CD4-positive, alpha-beta T cell (primary cell): Measurements from ENCODE around the gene MED9. TPM values are rescaled to one million over a fixed set of nuclear protein-coding genes. Genes with fewer than 3 reads are reported as not detected.

ENCODE experiments used
- ATAC-seq: fragments of 200-7000 bp; cut with Tn5 transposase; one replicate; pipeline ENCODE4 v1.10.0; 2022; ENCODE audit warnings: mild to moderate bottlenecking; ENCODE audit not compliant: poor library complexity
- CTCF ChIA-PET: fragments of 350-600 bp; sonication (Branson Sonifier 250); formaldehyde crosslinking; loops from one replicate; lab custom pipeline; 2021; ENCODE audit warnings: antibody characterized with exemption, inconsistent platforms; lab: Charles Lee
- POLR2A ChIA-PET: fragments of 350-600 bp; sonication (Branson Sonifier 250); formaldehyde crosslinking; loops from one replicate; lab custom pipeline; 2021; ENCODE audit warnings: antibody characterized with exemption, inconsistent platforms; lab: Charles Lee
- DNase-seq, 14 experiments: peaks; one replicate each; pipeline ENCODE4 v3.0.0-alpha.2; 2013 to 2020; ENCODE audit warnings: mixed read lengths in 2 of 14
- H3K27ac ChIP-seq, 2 donors: one replicate each; pipeline versions ENCODE4 v1.5.1 to v1.7.0; 2013; ENCODE audit warnings: low read length in 2 of 2, low read depth in 1 of 2, mild to moderate bottlenecking in 1 of 2
- H3K27me3 ChIP-seq, 2 experiments: 1 replicate in 1 of 2; 2 replicates in 1 of 2; pipeline versions ENCODE4 v1.6.1 to v1.7.0; 2013; ENCODE audit warnings: low read length in 2 of 2, control low read depth in 1 of 2, mild to moderate bottlenecking in 1 of 2, moderate library complexity in 1 of 2; ENCODE audit not compliant: insufficient read depth in 2 of 2, control insufficient read depth in 1 of 2
- H3K36me3 ChIP-seq: one replicate; pipeline ENCODE4 v1.6.1; 2013; ENCODE audit warnings: low read length, control low read depth; ENCODE audit not compliant: insufficient read depth
- H3K4me1 ChIP-seq: one replicate; pipeline ENCODE4 v1.6.1; 2013; ENCODE audit warnings: low read length, control low read depth; ENCODE audit not compliant: insufficient read depth
- H3K4me3 ChIP-seq: one replicate; pipeline ENCODE4 v1.5.1; 2013; ENCODE audit warnings: mild to moderate bottlenecking, low read length, moderate library complexity
- H3K9me3 ChIP-seq, 2 experiments: 1 replicate in 1 of 2; 2 replicates in 1 of 2; pipeline versions ENCODE4 v1.6.1 to v1.7.0; 2013; ENCODE audit warnings: low read length in 2 of 2, mild to moderate bottlenecking in 2 of 2, control low read depth in 1 of 2, moderate library complexity in 1 of 2; ENCODE audit not compliant: control insufficient read depth in 1 of 2, insufficient read depth in 1 of 2
- H3K27ac Mint-ChIP-seq: one replicate; pipeline ENCODE4 v1.8.0; 2020; ENCODE audit warnings: mixed read lengths
- H3K27me3 Mint-ChIP-seq: one replicate; pipeline ENCODE4 v1.8.0; 2021; ENCODE audit warnings: mixed read lengths
- H3K36me3 Mint-ChIP-seq: one replicate; pipeline ENCODE4 v1.8.0; 2021; ENCODE audit warnings: low read depth, mixed read lengths
- H3K4me1 Mint-ChIP-seq: one replicate; pipeline ENCODE4 v1.8.0; 2021; ENCODE audit warnings: low read depth, mixed read lengths
- H3K4me3 Mint-ChIP-seq: one replicate; pipeline ENCODE4 v1.8.0; 2020; ENCODE audit warnings: mild to moderate bottlenecking, mixed read lengths
- H3K9me3 Mint-ChIP-seq: one replicate; pipeline ENCODE4 v1.8.0; 2020; ENCODE audit warnings: mixed read lengths
- CTCF ChIP-seq: fragments of 200-600 bp; IDR thresholded peaks from one replicate; pipeline ENCODE4 v1.8.0; 2022; ENCODE audit warnings: antibody characterized with exemption, mild to moderate bottlenecking
- intact Hi-C, 2 experiments: fragments of 100-400 bp; cut with DNase I in 1 of 2; cut with micrococcal nuclease in 1 of 2; formaldehyde crosslinking; loops; one replicate each; pipeline versions ENCODE4 v1.15.1 to v1.9.0; 2023 to 2025; cut with DNase I, micrococcal nuclease
- total RNA-seq, 174 experiments: library from RNA in 2 of 174; stranded (reverse) in 2 of 174; gene quantifications; one replicate each; pipeline ENCODE4 v1.2.3 and lab custom pipeline; 2021 to 2026

Gene MED9
- total RNA-seq, 2 experiments from 2014 or later: 27.0 to 27.9 TPM

DNA sequence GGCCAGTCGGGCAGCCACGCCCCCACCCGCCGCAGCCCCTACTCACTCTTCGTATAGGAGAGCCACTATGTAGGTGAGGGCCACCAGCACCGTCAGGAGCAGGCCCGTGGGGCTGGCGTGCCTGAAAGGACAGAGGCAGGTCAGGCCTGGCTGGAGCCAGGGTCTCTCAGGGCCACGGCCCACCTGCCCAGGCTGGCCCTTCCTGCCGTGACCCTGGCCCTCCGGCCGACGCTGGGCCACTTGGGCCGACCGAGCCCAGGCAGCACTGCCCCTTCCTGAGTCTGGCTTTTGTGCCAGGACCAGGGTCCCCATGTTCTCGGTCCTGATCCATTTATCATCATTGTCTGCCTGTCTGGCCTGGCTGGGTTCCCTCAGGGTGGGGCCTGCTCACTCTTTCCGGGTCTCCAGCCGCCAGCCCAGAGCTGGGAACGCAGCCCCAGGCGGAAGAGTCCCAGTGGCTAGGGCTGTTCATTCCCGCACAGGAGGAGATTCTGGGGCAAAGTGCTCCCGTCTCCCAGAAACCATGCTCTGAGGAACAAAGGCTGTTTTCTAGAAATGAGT lies 29.5 kb downstream of the MED9 start:
- ChIA-PET CTCF (interaction anchor here (1.7 kb wide), 1 partner anchor 10 kb away, joined by 6 read pairs; the partner anchor contains the start of gene RASD1), POLR2A (no interaction called here)
- H3K4me3 ChIP-seq: no peak overlapping the region
- no peak overlapping the region for H3K27ac ChIP-seq
- Mint-ChIP-seq H3K27ac (no peak overlapping the region), H3K4me1 (no peaks in the 10 kb centered on the region), H3K9me3 (no peaks in the 10 kb centered on the region), H3K27me3 (peaks cover 6% of the 10 kb centered on the region), H3K4me3 (no peak overlapping the region), H3K36me3 (no peaks in the 10 kb centered on the region)
- no peaks in the 10 kb centered on the region for H3K9me3 ChIP-seq
- intact Hi-C loops: no loop called here
- no peak for TF ChIP-seq CTCF
- ATAC-seq: no peak
- DNase-seq: no peak
- H3K36me3 ChIP-seq: no peaks in the 10 kb centered on the region
- H3K27me3 ChIP-seq: peaks cover 0 to under 1% of the 10 kb centered on the region in 2 experiments
- H3K4me1 ChIP-seq: peaks cover 5% of the 10 kb centered on the region

DNA sequence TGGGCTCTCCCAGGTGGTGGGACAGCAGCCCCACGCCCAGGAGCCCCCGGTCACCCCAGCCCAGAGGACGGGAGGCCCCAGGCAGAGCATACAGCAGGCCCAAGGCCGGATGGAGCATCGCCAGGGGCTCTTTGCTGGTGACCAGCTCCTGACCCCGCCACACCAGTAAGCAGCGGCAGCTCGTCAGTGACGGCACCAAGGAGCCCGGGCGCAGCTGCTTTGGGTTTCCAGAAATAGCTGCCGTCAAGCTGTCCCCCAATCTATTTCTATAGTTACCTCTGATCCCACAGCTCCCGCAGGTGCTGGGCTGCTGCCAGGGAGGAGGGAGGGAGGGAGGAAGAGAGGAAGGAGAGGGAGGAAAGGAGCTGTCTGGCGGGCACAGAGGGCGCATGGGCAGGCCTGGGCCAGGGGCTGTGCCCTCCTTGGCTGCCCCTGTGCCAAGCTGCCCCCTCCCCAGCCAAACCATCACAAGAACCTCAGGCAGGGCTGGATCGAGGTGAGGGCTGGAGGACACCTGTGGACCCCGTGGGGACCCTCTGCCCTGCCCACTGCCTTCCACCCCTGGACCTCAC lies 30.2 kb downstream of the MED9 start:
- Histone ChIP-seq H3K36me3 (no peaks in the 10 kb centered on the region), H3K9me3 (no peaks in the 10 kb centered on the region), H3K4me1 (peaks cover 5% of the 10 kb centered on the region), H3K4me3 (no peak overlapping the region), H3K27ac (no peak overlapping the region), H3K27me3 (no peaks in the 10 kb centered on the region)
- no peak overlapping the region for H3K27ac Mint-ChIP-seq
- no peak for DNase-seq
- H3K9me3 Mint-ChIP-seq: no peaks in the 10 kb centered on the region
- peaks cover 4% of the 10 kb centered on the region for H3K27me3 Mint-ChIP-seq
- POLR2A ChIA-PET: no interaction called here
- H3K4me3 Mint-ChIP-seq: no peak overlapping the region
- intact Hi-C loops: no loop called here
- no peak for TF ChIP-seq CTCF
- CTCF ChIA-PET: interaction anchor here (1.7 kb wide), 1 partner anchor 10 kb away, joined by 6 read pairs; the partner anchor contains the start of gene RASD1
- no peaks in the 10 kb centered on the region for H3K4me1 Mint-ChIP-seq
- no peak for ATAC-seq
- no peaks in the 10 kb centered on the region for H3K36me3 Mint-ChIP-seq

- ATAC-seq: no peak
- Mint-ChIP-seq H3K27me3 (no peaks in the 10 kb centered on the region), H3K27ac (no peak overlapping the region), H3K4me3 (no peak overlapping the region), H3K4me1 (no peaks in the 10 kb centered on the region), H3K9me3 (no peaks in the 10 kb centered on the region), H3K36me3 (no peaks in the 10 kb centered on the region)
- ChIA-PET POLR2A (no interaction called here), CTCF (interaction anchor here (1.7 kb wide), 1 partner anchor 11 kb away, joined by 6 read pairs; the partner anchor contains the start of gene RASD1)
- TF ChIP-seq CTCF: no peak
- intact Hi-C loops: no loop called here
- DNase-seq: no peak
- no peaks in the 10 kb centered on the region for H3K9me3 ChIP-seq
- no peaks in the 10 kb centered on the region for H3K36me3 ChIP-seq
- no peak overlapping the region for H3K4me3 ChIP-seq
- no peaks in the 10 kb centered on the region for H3K27me3 ChIP-seq
- H3K27ac ChIP-seq: no peak overlapping the region
- H3K4me1 ChIP-seq: peaks cover 5% of the 10 kb centered on the region
Observed at GRCh38 chr17:17507465-17508011, 30.7 kb downstream of the MED9 start.
